HEK293T (cell line): ENCODE data around the gene RYR1.
A peak's percentile ranks its signal among the peaks of the same experiment; 100 is the strongest.
"Not testable (repeated sequence)": the region's sequence is repeated elsewhere in the genome, so short reads cannot be mapped to it uniquely, and the experiment has no call there.

ENCODE experiments used
- CTCF ChIA-PET: fragments of 350-600 bp; formaldehyde crosslinking; extraction: SDS; loops from one replicate; lab custom pipeline; 2021; ENCODE audit warnings: antibody characterized with exemption, inconsistent platforms; lab: Yijun Ruan, JAX
- POLR2A ChIA-PET: fragments of 350-600 bp; formaldehyde crosslinking; extraction: SDS; loops from one replicate; lab custom pipeline; 2020; ENCODE audit warnings: antibody characterized with exemption, inconsistent platforms; lab: Yijun Ruan, JAX
- DNase-seq: peaks from one replicate; pipeline ENCODE4 v3.0.0; 2012; ENCODE audit warnings: mixed read lengths; ENCODE audit errors: extremely low spot score
- ARNT ChIP-seq: fragments of 450-650 bp; IDR thresholded peaks from 2 replicates; pipeline ENCODE4 v1.6.1; 2017; ENCODE audit warnings: mild to moderate bottlenecking
- BHLHE40 ChIP-seq: fragments of 450-650 bp; IDR thresholded peaks from 2 replicates; pipeline ENCODE4 v1.6.1; 2016; ENCODE audit warnings: mild to moderate bottlenecking, moderate library complexity, borderline replicate concordance
- CTBP1 ChIP-seq: fragments of 450-650 bp; IDR thresholded peaks from 2 replicates; pipeline ENCODE4 v1.6.1; 2016; ENCODE audit warnings: borderline replicate concordance
- ELF4 ChIP-seq: fragments of 450-650 bp; IDR thresholded peaks from 2 replicates; pipeline ENCODE4 v1.6.1; 2017; ENCODE audit warnings: antibody characterized with exemption
- FOXA1 ChIP-seq: fragments of 450-650 bp; IDR thresholded peaks from 2 replicates; pipeline ENCODE4 v1.6.1; 2016; ENCODE audit warnings: mild to moderate bottlenecking
- FOXK2 ChIP-seq: fragments of 450-650 bp; IDR thresholded peaks from 2 replicates; pipeline ENCODE4 v1.6.1; 2016; ENCODE audit warnings: mild to moderate bottlenecking
- FOXM1 ChIP-seq: fragments of 450-650 bp; IDR thresholded peaks from 2 replicates; pipeline ENCODE4 v1.6.1; 2017; ENCODE audit warnings: mild to moderate bottlenecking, borderline replicate concordance
- HDGF ChIP-seq: fragments of 450-650 bp; IDR thresholded peaks from 2 replicates; pipeline ENCODE4 v1.6.1; 2017; ENCODE audit warnings: antibody characterized with exemption, borderline replicate concordance
- L3MBTL2 ChIP-seq: fragments of 450-650 bp; conservative IDR thresholded peaks from 2 replicates; pipeline ENCODE4 v1.6.1; 2016; ENCODE audit warnings: mild to moderate bottlenecking
- LEF1 ChIP-seq: fragments of 450-650 bp; IDR thresholded peaks from 2 replicates; pipeline ENCODE4 v1.6.1; 2017; ENCODE audit warnings: mild to moderate bottlenecking, borderline replicate concordance
- NFRKB ChIP-seq: fragments of 450-650 bp; IDR thresholded peaks from 2 replicates; pipeline ENCODE4 v1.6.1; 2016; ENCODE audit warnings: mild to moderate bottlenecking, moderate library complexity
- SP1 ChIP-seq: fragments of 450-650 bp; IDR thresholded peaks from 2 replicates; pipeline ENCODE4 v1.6.1; 2017
- SUZ12 ChIP-seq: fragments of 450-650 bp; IDR thresholded peaks from 2 replicates; pipeline ENCODE4 v1.6.1; 2016; ENCODE audit warnings: mild to moderate bottlenecking
- TARDBP ChIP-seq: fragments of 450-650 bp; IDR thresholded peaks from 2 replicates; pipeline ENCODE4 v1.6.1; 2016
- ZNF384 ChIP-seq: fragments of 450-650 bp; IDR thresholded peaks from 2 replicates; pipeline ENCODE4 v1.6.1; 2016
- TF ChIP-seq, protein P1 (sequence below): fragments of 450-650 bp; IDR thresholded peaks from 2 replicates; pipeline ENCODE4 v1.6.1; 2016

RYR1 gene

DNA sequence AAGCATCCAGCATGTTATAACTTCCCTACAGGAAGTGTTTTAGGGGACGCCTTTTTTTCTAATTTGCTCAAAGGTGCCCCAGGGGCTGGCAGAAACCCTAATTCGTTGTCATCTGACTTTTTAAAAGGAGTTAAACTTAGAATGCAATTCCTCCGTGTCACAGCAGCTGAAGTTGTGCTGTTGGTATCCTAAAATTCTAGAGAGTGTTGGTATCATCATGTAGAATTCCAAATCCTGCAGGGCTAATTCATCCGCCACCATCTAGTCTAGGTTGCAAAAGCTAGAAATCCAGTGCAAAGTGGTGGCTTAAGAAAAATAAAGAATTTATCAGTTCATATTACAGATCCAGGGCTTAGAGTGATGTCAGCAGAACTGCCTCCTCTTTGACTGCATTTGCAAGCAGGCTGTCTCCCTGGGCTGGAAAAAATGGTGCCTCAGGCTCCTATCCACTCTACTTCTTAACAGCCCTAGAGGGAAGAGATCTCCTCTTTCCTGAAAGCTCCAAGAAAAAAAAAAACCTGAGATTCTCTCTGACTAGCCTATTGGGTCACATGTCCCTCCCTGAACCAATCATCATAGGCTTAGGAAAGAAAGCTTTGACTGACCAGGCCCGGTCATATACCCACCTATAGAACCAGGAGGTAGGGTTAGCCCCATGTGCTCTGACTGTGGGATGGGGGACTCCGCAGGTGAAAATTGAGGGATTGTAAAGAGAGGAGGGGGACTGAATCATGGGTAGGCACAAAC is 111.3 kb downstream of the RYR1 start:
- TF ChIP-seq ZNF384, result peak; percentile 70
- no peak for TF ChIP-seq CTBP1
- ChIA-PET CTCF (interaction anchor here (0.6 to 1.8 kb wide), 2 partner anchors 90 to 159 kb away, joined by 3 to 8 read pairs; no protein-coding TSS in a partner anchor), POLR2A (interaction anchor here (0.9 to 1.3 kb wide), 7 partner anchors 14 to 142 kb away, joined by 4 to 9 read pairs (median 5); partner anchors contain the start of genes EIF3K and FAM98C)
- no peak for DNase-seq

DNA sequence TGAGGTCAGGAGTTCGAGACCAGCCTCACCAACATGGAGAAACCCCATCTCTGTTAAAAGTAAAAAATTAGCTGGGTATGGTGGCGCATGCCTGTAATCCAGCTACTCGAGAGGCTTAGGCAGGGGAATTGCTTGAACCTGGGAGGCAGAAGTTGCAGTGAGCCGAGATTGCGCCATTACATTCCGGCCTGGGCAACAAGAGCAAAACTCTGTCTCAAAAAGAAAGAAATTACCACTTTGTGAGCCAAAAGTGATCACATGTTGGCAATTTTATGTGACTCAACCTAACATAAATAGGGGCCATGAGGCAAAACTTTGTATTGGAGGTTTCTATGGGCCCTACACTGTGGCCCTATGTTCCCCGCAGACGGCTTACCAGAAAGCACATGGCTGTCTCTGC is 112.1 kb downstream of the RYR1 start:
- ChIA-PET CTCF (interaction anchor here (0.5 kb wide), 1 partner anchor 88 kb away, joined by 3 read pairs; no protein-coding TSS in a partner anchor), POLR2A (interaction anchor here (1.1 kb wide), 1 partner anchor 73 kb away, joined by 5 read pairs; the partner anchor contains the start of gene EIF3K)
- no peak for TF ChIP-seq NFRKB
- no peak for TF ChIP-seq CTBP1
- no peak for TF ChIP-seq ELF4
- DNase-seq, result no peak

DNA sequence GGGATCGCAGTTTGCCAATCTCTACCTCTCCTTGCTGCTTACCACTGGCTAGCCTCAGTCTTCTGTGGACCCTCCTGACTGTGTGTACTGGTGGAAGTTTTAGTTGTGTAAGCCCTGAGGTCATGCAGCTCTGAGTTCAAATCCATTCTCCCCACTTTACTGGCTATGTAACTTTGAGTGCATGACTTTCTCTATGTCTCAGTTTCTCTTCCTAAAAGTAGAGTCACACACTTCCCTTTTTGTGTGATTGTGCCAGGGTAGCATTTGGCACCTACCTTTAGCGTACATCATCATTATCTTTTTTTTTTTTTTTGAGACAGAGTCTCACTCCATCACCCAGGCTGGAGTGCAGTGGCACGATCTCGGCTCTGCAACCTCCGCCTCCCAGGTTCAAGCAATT is 113.9 kb downstream of the RYR1 start:
- POLR2A ChIA-PET, result interaction anchor here (0.6 kb wide), 1 partner anchor 72 kb away, joined by 3 read pairs; the partner anchor contains the start of gene EIF3K
- no peak for TF ChIP-seq ELF4
- no peak for TF ChIP-seq SP1
- TF ChIP-seq ARNT, result no peak
- no peak for TF ChIP-seq FOXM1
- no peak for TF ChIP-seq TARDBP
- no peak for TF ChIP-seq FOXA1
- TF ChIP-seq FOXK2, result no peak
- CTCF ChIA-PET, result no interaction called here
- no peak for DNase-seq

DNA sequence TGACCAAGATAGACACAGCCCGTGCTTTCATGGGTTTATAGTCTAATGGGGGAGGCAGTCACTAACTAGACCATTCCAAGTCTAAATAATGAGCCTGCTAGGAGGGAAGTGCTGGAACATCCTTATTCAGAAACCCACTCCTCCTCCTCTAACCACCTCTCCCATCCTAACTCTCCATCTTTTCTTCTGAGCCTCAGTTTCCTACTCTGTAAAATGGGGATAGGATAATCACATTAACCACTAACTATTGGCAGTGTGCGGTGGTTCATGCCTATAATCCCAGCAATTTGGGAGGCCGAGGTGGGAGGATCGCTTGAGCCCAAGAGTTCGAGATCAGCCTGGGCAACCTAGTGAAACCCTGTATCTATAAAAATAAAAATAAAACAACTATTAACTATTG is 115.6 kb downstream of the RYR1 start:
- ChIA-PET CTCF (no interaction called here), POLR2A (no interaction called here)
- TF ChIP-seq CTBP1, result no peak
- TF ChIP-seq SP1, result no peak
- no peak for TF ChIP-seq FOXM1
- TF ChIP-seq FOXK2, result no peak
- no peak for DNase-seq

DNA sequence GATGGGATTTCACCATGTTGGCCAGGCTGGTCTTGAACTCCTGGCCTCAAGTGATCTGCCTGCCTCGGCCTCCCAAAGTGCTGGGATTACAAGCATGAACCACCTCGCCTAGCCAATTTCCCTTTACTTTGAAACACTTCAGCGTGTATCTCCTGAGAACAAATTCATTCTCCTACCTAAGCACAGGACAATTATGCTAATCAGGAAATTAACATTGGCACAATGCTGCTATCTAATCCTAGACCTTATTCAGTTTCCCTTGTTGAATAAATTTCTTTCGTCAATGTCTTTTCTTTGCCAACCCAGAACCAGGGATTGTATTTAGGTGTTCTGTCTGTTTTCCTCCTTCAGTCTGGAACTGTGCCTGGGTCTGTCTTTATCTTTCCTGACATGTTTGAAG is 116.5 kb downstream of the RYR1 start:
- ChIA-PET POLR2A (no interaction called here), CTCF (no interaction called here)
- no peak for DNase-seq
- TF ChIP-seq FOXK2 (no peak), BHLHE40 (no peak), FOXA1 (no peak), LEF1 (no peak), SUZ12 (no peak), NFRKB (no peak), SP1 (no peak), TARDBP (no peak), CTBP1 (no peak), L3MBTL2 (no peak), HDGF (no peak), FOXM1 (no peak), ELF4 (no peak), ZNF384 (no peak), ARNT (no peak)
- TF ChIP-seq, protein P1, sequence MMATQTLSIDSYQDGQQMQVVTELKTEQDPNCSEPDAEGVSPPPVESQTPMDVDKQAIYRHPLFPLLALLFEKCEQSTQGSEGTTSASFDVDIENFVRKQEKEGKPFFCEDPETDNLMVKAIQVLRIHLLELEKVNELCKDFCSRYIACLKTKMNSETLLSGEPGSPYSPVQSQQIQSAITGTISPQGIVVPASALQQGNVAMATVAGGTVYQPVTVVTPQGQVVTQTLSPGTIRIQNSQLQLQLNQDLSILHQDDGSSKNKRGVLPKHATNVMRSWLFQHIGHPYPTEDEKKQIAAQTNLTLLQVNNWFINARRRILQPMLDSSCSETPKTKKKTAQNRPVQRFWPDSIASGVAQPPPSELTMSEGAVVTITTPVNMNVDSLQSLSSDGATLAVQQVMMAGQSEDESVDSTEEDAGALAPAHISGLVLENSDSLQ, result no peak

DNA sequence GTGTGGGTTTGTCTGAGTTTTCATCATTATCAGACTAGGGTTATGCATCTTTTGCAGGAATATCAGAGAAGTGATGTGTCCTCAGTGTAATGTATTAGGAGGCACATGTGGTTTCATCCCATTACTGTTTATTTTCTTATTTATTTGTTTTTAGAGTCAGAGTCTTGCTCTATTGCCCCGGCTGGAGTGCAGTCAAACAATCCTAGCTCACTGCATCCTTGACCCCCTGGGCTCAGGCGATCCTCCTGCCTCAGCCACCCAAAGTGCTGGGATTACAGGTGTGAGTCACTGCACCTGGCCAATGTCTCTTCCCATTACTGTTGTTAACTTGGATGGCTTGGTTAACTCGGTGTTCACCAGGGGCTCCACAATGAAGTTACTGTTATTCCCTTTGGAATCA is 116.9 kb downstream of the RYR1 start:
- ChIA-PET CTCF (no interaction called here), POLR2A (no interaction called here)
- TF ChIP-seq, protein P1, result no peak
- TF ChIP-seq FOXM1, result no peak
- TF ChIP-seq TARDBP, result no peak
- TF ChIP-seq NFRKB, result no peak
- no peak for TF ChIP-seq FOXA1
- TF ChIP-seq BHLHE40, result no peak
- TF ChIP-seq ZNF384, result no peak
- no peak for TF ChIP-seq HDGF
- no peak for TF ChIP-seq SUZ12
- no peak for TF ChIP-seq SP1
- TF ChIP-seq L3MBTL2, result no peak
- TF ChIP-seq FOXK2, result no peak
- no peak for TF ChIP-seq LEF1
- TF ChIP-seq ARNT, result no peak
- DNase-seq, result no peak

DNA sequence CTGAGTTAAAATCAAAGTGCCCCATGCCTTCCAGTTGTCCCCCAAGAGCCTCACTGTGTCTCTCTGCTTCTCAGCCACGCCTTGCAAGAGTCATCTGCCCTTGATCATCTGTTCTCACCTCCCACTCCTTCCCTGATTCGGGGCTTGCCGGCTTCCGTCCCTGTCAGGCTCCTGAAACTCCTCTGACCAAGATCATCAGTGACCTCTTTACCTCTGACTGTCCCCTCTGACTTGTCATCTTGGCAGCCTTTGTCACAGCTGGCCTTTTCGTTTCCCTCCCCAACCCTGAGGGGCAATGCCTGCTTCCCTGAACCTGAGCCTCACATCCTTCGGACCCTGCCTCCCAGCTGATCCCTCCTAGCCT is 117.9 kb downstream of the RYR1 start:
- DNase-seq, result no peak
- POLR2A ChIA-PET, result interaction anchor here (2.4 kb wide), 1 partner anchor 67 kb away, joined by 7 read pairs; the partner anchor contains the start of gene EIF3K
- TF ChIP-seq ARNT (no peak), TARDBP (no peak), L3MBTL2 (no peak), SUZ12 (no peak), ZNF384 (no peak), ELF4 (no peak), BHLHE40 (no peak), HDGF (no peak), CTBP1 (no peak)
- CTCF ChIA-PET, result no interaction called here

DNA sequence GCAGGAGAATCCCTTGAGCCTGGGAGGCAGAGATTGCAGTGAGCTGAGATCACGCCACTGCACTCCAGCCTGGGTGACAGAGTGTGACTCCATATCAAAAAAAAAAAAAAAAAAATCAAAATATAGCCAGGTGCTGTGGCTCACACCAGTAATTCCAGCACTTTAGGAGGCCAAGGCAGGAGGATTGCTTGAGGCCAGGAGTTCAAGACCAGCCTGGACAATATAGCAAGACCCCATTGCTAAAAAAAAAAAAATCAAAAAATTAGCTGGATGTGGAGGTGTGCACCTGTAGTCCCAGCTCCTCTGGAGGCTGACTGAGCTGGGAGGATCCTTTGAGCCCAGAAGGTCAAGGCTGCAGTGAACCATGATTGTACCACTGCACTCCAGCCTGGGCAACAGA is 119.7 kb downstream of the RYR1 start:
- DNase-seq, CTCF ChIA-PET: not testable (repeated sequence)
- POLR2A ChIA-PET, result interaction anchor here (2.4 kb wide), 1 partner anchor 66 kb away, joined by 7 read pairs; the partner anchor contains the start of gene EIF3K
